IPS DF 19.7 (cell line): ENCODE data around the gene MTMR11.

ENCODE experiments used
- DNase-seq: peaks from one replicate; pipeline ENCODE4 v3.0.0-alpha.2; 2013; ENCODE audit warnings: low read depth, low spot score

Gene MTMR11

DNA sequence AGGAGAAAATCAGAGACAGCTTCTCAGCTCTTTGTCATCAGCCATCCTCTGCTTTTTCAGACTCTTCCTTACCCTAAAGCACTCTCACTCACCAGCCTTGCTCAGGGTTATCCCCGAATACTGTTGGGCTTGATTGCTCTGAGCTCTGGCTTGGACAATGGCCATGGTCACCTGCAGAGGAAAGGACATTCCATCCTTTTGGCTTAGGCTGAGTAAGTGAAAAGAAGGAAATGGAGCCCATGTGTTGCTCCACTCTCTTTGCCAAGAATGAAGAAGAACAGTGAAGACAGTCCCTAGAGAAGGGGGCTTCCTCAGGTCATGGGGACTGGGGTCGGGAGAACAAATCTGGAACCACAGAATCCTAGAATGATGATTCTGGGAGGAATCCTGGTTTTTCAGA lies 2.3 kb downstream of the MTMR11 start:
- no peak for DNase-seq

DNA sequence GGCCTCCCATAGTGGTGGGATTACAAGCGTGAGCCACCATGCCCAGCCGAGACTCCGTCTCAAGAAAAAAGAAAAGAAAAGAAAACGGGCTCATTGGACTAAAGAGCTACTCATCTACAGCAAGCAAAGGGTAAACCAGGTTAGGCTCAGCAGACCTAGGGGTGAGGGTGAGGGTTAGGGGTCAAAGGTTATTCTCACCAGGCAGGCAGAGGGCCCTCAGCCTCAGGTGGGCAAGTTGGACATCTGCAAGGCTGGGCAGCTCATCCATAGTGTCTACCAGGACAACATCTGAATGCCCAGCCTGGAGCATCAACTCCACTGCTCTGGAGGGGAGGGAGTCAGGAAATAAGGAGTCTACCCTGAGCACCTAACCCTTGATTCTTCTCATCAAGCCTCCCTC lies 3.5 kb downstream of the MTMR11 start:
- no peak for DNase-seq

DNA sequence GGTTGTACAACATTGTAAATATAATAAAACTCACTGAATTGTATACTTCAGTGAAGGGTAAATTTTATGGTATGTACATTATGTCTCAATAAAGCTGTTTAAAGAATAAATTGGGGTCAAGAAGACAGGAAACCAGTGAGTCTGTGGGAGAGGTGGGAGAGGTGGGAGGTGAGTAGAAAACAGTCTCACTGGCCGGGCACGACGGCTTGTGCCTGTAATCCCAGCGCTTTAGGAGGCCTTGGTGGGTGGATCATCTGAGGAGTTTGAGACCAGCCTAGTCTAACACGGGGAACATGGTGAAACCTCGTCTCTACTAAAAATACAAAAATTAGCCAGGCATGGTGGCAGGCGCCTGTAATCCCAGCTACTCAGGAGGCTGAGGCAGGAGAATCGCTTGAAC lies 4.2 kb downstream of the MTMR11 start:
- DNase-seq, result no peak

DNA sequence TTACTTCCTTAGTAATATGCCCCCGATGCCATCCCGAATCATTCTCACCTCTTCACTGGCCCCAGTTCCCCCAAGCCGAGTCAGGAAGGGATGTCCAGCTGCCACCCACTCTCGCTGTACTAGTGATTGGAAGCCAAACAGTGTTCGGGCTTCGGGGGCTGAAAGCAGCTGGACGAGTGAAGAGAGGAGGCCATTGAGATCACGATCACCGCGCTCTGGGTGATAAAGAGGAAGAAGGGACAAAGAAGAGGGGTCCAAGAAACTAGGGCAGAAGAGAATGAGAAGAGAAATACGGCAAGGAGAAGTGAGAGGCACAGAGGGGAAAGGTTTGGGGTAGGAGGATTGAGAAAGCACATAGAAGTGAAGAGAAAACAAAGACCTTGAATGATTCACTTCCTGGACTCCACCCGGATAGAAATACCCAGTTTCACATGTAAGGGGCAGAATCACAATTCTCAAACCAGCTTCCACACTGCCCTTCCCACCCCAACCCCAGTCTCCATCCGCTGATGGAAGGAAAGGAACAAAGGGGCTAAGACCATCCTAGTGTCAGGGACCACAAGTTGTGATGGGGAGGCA lies 5.4 kb downstream of the MTMR11 start:
- no peak for DNase-seq

DNA sequence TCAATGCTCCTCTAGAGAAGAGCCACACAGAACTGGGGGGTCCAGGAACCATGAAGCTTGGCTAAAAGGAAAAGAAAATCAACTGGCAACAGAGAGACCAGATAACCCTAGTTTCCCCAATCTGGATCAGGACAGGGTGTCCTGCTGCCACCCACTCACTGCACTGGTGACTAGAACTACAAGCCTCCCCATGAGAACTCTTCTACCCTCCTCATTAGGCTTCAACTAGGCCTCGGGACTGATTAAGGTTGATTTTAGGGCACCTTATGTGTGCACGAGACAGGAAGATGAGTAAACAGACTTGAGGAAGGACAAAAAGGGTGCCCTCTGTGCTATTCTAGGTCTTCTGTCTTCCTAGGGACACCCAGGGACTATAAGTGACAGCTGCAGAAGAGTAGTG lies 6.8 kb downstream of the MTMR11 start:
- no peak for DNase-seq

DNA sequence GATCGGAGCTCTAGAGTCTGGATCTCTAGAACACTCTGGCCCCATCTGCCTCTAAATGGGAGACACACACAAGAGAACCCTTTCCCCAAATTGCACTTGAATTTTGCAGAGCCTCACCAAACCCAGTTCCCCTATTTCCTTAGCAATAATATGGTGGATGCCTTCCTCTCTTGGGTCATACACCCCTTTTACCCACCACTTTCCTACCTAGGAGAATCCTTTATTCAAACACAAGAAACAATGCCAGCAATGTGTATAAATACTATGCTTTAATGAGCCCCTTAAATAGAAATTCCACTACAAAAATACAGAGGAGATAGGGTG lies 8.3 kb downstream of the MTMR11 start:
- DNase-seq, result no peak

DNA sequence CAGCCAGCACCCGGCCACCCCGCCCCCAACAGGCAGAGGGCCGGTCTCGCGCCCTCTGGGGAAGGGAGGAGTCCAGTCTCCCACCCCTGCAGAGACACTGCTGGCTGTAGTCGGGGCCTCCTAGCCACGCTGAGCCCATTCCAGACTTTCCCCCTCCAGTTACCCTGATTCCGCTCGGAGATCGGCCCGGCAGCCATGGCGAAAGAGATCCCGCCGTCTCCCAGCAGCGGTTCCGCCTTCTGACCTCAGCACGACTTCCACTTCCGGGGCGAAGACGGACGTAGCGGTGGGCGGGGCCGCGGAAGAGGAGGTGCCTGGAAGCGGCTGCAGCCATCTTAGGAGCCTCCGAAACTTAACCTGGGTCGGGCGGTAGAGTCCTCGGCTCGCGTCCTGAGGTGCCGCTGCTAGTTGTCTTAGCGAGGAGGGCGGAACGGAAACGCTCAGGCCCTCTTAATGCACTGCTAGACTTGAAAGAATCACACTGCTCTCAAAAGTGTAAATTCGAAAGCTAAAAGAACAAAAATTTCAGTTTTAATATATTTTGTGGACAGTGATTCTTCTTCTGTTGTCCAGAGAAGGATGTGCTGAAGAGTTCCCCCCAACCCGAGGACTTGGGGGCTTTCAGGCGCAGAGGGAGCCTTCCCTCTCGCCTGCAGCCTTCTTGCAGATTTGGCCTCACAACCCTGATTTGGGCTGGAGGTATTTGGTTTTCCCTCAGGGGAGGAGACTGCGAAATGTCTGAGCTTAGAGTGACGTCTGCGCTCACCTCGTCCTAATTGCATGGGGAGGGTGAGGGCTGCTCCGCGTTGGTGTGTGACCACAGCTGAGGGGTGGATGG lies 8.9 kb downstream of the MTMR11 start, which contains the start of gene SF3B4:
SF3B4 (minus strand) TSS at position 241 of the 838 bp plus-strand sequence; CDS start at position 197, 44 bp downstream.
- peak; percentile 81 for DNase-seq

DNA sequence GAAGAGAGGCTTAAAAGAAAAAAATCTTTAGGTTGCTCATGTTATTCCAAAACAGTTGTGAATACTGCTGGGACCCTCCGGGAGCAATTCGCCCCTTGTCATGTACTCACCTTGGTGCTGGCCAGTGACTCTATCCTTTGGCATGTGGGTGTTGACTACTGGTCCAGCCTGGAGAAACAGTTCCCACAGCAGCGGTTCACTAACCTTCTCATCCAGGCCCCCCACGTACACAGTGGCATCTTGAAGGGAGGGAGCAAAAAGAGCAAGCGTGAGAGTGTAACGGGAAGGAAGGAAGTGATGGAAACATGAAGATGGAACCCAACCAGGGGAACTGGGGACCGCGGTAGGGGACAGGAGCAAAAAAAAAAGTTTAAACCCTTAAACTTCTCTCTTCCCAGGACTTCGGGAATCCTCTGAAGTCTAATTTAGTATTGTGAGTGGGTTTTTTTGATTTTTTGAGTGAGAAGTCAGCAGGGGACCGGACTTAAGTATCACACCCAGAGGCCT lies 9.6 kb downstream of the MTMR11 start:
- no peak for DNase-seq

DNA sequence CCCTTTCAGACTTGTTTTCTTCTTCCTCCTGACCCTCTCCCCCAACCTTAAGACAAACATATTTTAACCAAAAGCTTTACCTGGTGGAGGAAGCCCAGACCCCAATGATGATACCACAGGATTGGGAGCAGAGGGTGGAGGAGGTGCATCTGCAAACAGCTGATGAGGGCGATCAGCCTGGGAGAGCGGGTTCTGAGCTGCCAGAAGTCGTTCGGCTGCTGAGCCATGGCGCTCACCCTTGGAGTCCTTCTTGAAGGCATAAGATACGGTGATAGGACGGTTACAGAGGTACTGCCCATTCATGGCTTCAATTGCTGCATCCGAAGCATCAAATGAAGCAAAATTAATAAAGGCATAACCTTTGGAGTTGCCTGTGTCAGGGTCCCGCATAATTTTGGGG lies 10.4 kb downstream of the MTMR11 start:
- no peak for DNase-seq

DNA sequence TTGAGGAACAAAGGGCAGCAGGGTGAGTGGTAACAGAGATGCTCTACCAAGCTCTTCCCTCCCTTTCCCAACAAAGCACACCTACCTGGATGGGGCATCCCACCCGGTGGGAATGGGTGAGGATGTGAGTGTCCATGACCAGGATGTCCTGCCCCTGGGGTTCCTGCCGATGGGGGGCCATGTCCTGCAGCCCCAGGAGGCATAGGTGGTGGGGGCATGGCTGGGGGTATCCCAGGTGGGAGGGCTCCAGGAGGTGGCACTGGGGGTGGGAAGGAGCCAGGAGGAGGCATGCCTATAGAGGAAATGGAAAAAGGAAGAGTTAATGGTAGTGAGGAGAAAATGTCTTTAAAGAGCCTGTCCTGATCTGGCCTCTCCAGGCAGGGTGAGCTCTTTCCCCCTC lies 10.9 kb downstream of the MTMR11 start:
- DNase-seq, result no peak

DNA sequence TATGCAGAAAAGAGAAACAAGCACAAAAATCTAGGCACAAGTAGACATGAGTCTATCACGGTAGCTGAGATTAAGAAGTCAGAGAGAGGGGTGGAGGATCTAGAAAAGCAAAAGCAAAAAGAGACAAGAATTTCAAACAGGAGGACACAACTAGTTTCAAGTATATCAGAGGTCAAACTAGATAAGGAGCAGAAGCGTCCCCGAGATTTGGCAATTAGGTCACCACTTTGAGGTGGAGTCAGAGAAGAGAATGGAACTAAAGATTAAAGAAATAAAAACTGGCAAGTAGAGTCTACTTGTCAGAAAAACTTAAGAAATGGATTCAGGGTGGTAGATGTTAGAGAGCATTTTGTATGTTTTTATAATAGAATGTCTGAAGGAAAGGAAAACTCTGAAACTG lies 11.3 kb downstream of the MTMR11 start:
- DNase-seq, result no peak

DNA sequence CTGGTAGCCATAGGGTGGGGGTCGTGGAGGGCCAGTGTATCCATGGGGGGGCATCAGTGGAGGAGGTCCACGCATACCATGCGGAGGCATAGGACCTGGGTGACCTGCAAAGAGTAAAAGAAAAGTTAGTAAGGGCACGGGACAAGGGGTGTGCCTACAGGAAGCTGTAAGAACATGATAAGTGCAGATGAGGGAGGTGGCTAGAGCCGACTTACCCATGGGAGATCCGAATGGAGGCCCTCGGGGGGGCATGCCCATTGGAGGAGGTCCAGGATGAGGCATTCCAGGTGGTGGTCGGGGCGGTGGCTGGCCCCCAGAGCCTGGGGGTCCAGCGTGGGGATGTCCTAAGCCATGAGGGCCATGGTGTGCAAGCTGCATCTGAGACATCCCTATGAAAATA lies 13.1 kb downstream of the MTMR11 start:
- no peak for DNase-seq

DNA sequence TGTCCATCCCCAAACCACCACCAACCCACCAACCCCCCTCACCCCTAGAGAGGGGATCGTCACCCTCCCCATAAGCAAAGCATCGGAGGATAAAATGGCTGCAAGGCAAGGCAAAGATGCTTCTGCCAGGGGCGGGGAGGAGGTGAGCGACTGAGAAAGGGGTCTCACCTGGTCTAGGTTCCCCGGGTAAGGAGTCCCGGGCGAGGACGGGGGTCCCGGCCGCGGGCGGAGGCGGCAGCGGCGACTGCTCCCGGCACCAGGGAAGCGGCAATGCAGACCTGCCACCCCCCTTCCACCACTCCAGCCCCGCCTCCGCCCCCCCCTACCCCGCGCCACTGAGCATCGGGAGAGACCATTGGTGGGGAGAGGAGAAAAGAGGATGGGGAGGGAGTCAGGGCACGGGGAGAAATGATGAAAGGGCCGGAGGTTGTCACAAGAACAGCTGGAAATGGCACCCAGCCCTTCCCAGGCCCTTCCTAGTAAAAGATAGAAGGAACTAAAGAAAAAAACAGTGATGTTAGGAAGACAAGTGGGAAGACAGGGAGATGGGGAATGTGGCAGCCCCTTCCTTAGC lies 19.0 kb downstream of the MTMR11 start, which contains the start of gene SV2A:
SV2A (minus strand) TSS at position 274 of the 574 bp plus-strand sequence. CDS start 4,004 bp downstream, outside the sequence.
- DNase-seq, result no peak

DNA sequence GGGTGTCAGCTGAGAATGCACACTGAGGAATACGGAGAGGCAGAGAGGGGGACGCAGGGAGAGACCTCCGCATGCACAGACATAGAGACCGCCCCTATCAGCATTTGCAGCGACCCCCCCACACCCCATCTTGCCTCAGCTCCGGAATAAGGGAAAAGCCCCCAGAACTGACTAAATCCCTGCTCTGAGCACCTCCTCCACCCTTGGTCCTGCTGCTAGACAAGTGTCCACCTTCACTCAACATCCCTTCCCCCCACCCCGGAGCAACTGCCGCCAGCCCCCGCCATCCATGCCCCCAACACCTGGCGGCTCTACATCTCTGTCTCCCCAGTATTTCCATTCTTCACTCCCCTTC lies 19.8 kb downstream of the MTMR11 start:
- DNase-seq, result no peak

DNA sequence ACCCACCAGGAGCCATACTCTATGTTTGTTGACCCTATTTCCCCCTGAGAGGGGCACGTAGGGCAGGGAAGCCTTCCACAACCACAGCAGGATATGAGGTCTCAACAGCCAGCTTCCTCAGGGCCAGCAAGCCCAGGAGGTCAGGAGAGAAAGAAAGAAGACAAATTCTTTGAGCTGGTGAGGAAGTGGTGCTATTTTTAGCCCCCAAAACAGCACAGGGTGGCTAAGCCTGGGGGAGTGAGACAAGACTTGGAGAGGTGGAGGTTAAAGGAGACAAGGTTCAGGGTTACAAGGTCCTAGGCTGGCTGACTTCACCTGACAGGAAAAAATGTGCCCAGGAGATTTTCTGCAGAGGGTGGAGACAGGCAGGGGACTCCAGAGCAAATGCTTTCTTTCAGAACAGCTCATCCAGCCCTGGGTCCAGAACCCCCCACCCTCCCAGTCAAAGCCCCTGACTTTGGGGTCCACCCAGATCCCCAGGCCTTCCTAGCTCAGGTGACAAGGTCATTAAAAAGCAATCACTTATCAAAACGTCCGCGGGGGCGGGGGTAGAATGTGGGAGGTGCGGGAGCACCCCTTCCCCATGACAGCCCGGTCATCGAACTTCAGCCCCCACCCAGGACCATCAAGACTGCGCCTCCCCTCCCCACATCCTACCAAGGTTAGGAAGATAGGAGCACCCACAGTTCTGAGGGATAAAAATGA lies 20.3 kb downstream of the MTMR11 start:
- DNase-seq, result no peak

DNA sequence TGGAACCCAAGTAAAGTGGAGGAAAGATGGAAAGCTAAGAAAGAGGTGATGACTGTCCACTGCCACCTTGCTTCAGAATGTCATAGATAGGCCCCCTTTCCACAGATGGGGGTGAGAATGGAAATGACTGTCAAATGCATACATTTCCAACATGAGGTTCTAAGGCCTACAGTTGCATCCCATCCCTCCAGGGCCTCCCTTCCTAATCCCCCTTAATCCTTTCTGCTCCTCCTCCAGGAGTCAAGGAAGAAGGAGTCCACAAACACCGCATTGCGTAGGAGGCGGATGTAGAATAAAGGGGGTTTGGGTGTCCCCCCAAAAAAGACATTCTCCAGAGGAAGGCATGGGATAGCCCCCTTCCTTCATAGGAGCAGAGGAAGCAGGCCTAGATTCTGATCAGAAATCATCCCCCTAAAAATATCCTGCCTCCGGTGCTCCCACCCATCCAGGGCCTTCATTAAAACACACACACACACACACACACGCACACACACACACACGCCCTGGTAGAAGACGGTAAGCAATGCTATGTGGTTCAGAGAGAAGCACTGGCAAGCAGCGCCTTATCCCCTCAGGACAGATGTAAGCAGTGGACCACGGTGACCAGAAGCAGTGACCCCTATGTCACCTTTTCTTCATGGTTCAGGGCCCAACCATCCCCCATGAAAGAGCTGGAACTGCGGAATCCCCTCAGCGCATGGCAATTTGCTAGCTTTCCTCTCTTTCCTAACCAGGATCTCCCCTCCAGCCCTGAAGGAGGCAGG lies 21.1 kb downstream of the MTMR11 start:
- DNase-seq, result no peak

DNA sequence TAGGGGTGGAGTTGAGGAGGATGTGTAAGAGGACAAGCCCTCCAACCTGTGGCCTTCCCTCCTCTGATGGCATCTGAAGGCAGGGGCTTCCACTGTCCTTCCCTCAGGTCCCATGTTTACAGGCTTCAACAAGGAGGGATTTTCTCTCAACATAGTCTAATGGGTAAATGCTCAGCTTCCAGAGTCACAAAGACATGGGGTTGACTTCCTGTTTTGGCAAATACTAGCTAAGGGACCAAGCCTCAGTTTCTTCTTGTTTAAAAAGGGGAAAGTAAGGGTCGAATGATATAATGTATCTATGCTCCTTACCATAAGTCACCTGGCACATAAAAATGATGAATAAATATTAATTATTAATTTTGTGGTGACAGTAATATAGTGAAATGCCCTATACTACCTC lies 22.1 kb downstream of the MTMR11 start:
- no peak for DNase-seq

DNA sequence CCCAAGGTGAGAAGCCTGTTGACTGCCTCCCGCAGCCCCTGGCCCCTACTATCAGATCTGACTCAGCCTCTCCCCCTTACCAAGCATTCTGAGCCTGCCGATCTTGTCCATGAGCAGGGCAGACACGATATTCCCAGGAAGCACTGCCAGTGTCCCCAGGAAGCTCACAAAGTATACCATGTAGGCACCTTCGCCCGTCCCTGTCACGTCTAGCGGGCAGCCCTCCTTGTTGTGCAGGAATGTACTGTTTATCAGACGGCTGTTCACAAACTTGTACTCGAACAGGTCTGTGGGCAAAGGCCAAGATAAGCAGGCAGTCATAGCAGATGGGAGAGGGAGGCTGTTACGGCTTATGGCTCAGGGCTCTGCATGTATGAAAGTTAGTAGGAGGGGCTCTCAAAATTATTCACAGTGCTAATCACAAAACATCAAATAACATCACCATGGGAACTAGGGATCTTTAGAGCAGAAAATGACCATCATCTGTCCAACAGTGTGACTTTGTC lies 30.1 kb downstream of the MTMR11 start:
- no peak for DNase-seq

DNA sequence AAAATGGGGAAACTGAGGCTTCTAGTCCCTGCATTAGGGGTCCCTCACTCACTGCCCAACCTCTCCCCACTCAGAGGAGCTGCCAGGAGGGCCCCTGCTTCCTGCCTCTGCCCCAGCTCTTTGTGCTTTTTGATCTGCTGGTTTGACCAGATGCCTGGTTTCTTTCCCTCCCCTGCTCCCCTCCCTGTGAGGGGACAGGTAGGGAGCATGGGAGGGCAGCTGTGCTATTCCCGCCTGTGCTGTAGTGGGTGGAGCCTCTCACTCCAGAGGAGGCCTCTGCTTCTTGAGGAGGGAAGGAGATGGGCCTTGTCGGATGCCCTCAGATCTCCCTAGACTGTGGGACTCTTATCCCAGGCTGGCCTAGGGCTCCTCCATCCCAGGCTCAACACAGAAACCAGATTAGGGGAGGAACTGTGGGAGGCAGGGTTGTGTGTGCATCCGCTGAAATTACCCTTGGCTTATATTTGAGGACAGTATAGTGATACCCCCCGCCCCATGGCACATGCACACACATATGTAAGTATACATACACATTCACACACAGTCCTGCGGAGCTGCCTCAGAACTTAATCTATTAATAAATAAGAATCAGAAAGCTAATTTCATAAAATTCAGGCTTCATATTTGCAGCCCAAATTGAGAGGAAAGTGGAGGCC lies 32.7 kb downstream of the MTMR11 start:
- no peak for DNase-seq

DNA sequence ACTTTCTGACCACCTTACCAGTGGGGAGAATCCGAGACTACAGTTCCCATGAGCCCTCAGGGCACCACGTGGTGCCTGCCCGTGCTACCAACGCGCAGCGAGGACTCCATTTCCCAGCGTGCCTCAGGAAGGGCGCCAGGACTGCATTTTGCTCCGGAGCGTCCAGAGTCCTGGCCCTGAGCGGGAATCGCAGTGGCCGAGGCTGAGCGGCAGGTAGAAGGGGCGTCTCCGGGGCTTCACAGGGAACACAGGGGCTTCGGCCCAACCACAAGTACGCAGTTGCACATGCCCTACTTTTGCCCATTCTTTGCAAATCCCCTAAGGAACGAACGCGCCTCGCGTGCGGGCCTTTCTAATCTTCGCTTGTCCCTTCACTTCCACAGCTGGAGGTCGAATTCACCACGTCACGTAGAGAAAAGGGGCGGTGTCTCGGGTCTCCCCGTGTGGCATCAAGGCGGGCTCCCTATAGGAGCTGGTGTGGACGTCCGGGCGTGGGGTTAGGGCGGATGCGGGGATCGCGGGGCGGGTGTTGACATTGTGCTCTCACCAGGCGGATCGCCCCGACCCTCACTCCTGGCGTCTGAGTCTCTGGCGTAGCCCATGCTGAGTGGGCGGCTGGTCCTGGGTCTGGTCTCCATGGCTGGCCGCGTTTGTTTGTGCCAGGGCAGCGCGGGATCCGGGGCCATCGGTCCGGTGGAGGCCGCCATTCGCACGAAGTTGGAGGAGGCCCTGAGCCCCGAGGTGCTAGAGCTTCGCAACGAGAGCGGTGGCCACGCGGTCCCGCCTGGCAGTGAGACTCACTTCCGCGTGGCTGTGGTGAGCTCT lies 37.0 kb downstream of the MTMR11 start, which contains the start of gene BOLA1:
BOLA1 (plus strand) TSS at position 109 of the 825 bp plus-strand sequence; CDS start at position 601, 492 bp downstream.
- DNase-seq, result peak; percentile 88
